Aorta (tissue), 5 donors: Measurements from ENCODE around the gene SACS. TPM values are rescaled to one million over a fixed set of nuclear protein-coding genes. Genes with fewer than 3 reads are reported as not detected.
A peak's percentile ranks its signal among the peaks of the same experiment; 100 is the strongest.

ENCODE experiments used
- ATAC-seq: fragments of 200-7000 bp; cut with Tn5 transposase; one replicate; pipeline ENCODE4 v1.9.1; 2022; ENCODE audit warnings: moderate library complexity; ENCODE audit not compliant: low FRiP score
- DNase-seq, 2 donors: peaks; one replicate each; pipeline ENCODE4 v3.0.0-alpha.2; 2020
- H3K27ac ChIP-seq, 2 donors: one replicate each; pipeline ENCODE4 v1.5.1; 2013; ENCODE audit warnings: low read length in 2 of 2, mild to moderate bottlenecking in 2 of 2, moderate library complexity in 2 of 2, control low read depth in 1 of 2, inconsistent platforms in 1 of 2, low read depth in 1 of 2
- H3K27me3 ChIP-seq, 2 donors: one replicate each; pipeline ENCODE4 v1.6.1; 2013; ENCODE audit warnings: control low read depth in 1 of 2, low read length in 1 of 2, mild to moderate bottlenecking in 1 of 2, moderate library complexity in 1 of 2; ENCODE audit not compliant: insufficient read depth in 2 of 2, control insufficient read depth in 1 of 2
- H3K36me3 ChIP-seq, 2 donors: one replicate each; pipeline ENCODE4 v1.6.1; 2013; ENCODE audit warnings: control low read depth in 1 of 2, low read length in 1 of 2, mild to moderate bottlenecking in 1 of 2; ENCODE audit not compliant: insufficient read depth in 2 of 2, control insufficient read depth in 1 of 2
- H3K4me1 ChIP-seq, 2 donors: one replicate each; pipeline ENCODE4 v1.6.1; 2013; ENCODE audit warnings: low read length in 2 of 2, control low read depth in 1 of 2, mild to moderate bottlenecking in 1 of 2, moderate library complexity in 1 of 2; ENCODE audit not compliant: insufficient read depth in 2 of 2, control insufficient read depth in 1 of 2
- H3K4me3 ChIP-seq, 2 donors: one replicate each; pipeline ENCODE4 v1.5.1; 2013; ENCODE audit warnings: low read length in 2 of 2, control low read depth in 1 of 2, mild to moderate bottlenecking in 1 of 2
- H3K9me3 ChIP-seq: one replicate; pipeline ENCODE4 v1.6.1; 2013; ENCODE audit warnings: mild to moderate bottlenecking, low read length; ENCODE audit not compliant: control insufficient read depth
- WGBS, 2 donors: extraction: QIAGEN DNeasy Blood & Tissue Kit; methylation state at CpG; one replicate each; pipeline ENCODE4 v1.1.7; 2013; 5-methylcytosine and 5-hydroxymethylcytosine counted together
- intact Hi-C, 2 donors: fragments of 100-400 bp; cut with DNase I; formaldehyde crosslinking; loops; one replicate each; pipeline versions ENCODE4 v1.14.2 to v1.15.0; 2022
- polyA plus RNA-seq, 2 donors: library from polyadenylated mRNA; stranded (reverse); fragments of 200-250 nt; gene quantifications; one replicate each; pipeline ENCODE4 v1.2.3, GENCODE V29; 2013
- total RNA-seq, 2 donors: library from RNA; stranded (reverse); fragmentation: NEBNext Ultra II Directional; extraction: Animal tissue kit (Norgen Biotek cat#: 25700); gene quantifications; one replicate each; pipeline ENCODE4 v1.2.1, GENCODE V29; 2021
- donor health status: healthy with polysubstance abuse.
- donor health status: Bipolar disorder and iron deficiency.
- donor health status: DM: no; HTN: no; CAD: no.
- donor health status: DM: no; HTN: no; CAD: no.
- donor health status: DM: yes; HTN: yes; CAD: no.

The SACS gene
- total and polyA plus RNA-seq, 4 donors = 3.0 to 79.0 (median 26.2) TPM

- H3K4me1 ChIP-seq = no peaks in the 10 kb centered on the region
- peaks cover 10 to 14% of the 10 kb centered on the region in 2 donors for H3K36me3 ChIP-seq
- no peak for ATAC-seq
- no peak overlapping the region for H3K4me3 ChIP-seq
- no peaks in the 10 kb centered on the region for H3K9me3 ChIP-seq
- H3K27ac ChIP-seq = no peak overlapping the region
- no peaks in the 10 kb centered on the region for H3K27me3 ChIP-seq
- intact Hi-C loops = no loop called here
- no peak for DNase-seq
- 89 to 93% methylated on average over 3 of the region's 3 CpGs for WGBS, 2 donors
Observed at GRCh38 chr13:23365652-23366051, 67.8 kb downstream of the SACS start.

GRCh38 chr13:23359882-23360281 lies 73.6 kb downstream of the SACS start:
- H3K4me1 ChIP-seq = no peaks in the 10 kb centered on the region
- ATAC-seq = no peak

GRCh38 chr13:23357349-23357748 lies 76.2 kb downstream of the SACS start:
- intact Hi-C loops = no loop called here
- H3K27ac ChIP-seq = no peak overlapping the region
- H3K9me3 ChIP-seq = no peaks in the 10 kb centered on the region
- no peak overlapping the region for H3K4me3 ChIP-seq
- no peaks in the 10 kb centered on the region for H3K27me3 ChIP-seq
- 0 to 12% methylated on average over 1 of the region's 1 CpG for WGBS, 2 donors
- no peak for ATAC-seq
- no peak for DNase-seq
- H3K4me1 ChIP-seq = no peaks in the 10 kb centered on the region
- H3K36me3 ChIP-seq = peaks cover 4 to 8% of the 10 kb centered on the region in 2 donors

More at GRCh38 chr13:23359882-23360281, 73.6 kb downstream of the SACS start:
- Histone ChIP-seq H3K4me3 (no peak overlapping the region), H3K27ac (no peak overlapping the region), H3K9me3 (no peaks in the 10 kb centered on the region), H3K27me3 (no peaks in the 10 kb centered on the region), H3K36me3 (peaks cover 4 to 7% of the 10 kb centered on the region in 2 donors)
- intact Hi-C loops = no loop called here
- 73 to 88% methylated on average over 1 of the region's 1 CpG for WGBS, 2 donors
- DNase-seq = no peak

GRCh38 chr13:23356368-23356767 lies 77.1 kb downstream of the SACS start:
- Histone ChIP-seq H3K9me3 (no peaks in the 10 kb centered on the region), H3K4me1 (no peaks in the 10 kb centered on the region), H3K36me3 (peaks cover 4 to 8% of the 10 kb centered on the region in 2 donors), H3K27ac (no peak overlapping the region), H3K4me3 (no peak overlapping the region), H3K27me3 (no peaks in the 10 kb centered on the region)
- DNase-seq (no peak), ATAC-seq (no peak)
- 86 to 91% methylated on average over 2 of the region's 2 CpGs for WGBS, 2 donors
- intact Hi-C loops = no loop called here

- intact Hi-C loops = no loop called here
- Histone ChIP-seq H3K4me3 (no peak overlapping the region), H3K36me3 (peaks cover 4 to 9% of the 10 kb centered on the region in 2 donors), H3K27me3 (no peaks in the 10 kb centered on the region), H3K27ac (no peak overlapping the region), H3K9me3 (no peaks in the 10 kb centered on the region), H3K4me1 (peaks cover 0 to 6% of the 10 kb centered on the region in 2 donors)
- 93 to 97% methylated on average over 5 of the region's 5 CpGs for WGBS, 2 donors
- no peak for DNase-seq
- no peak for ATAC-seq
Observed at GRCh38 chr13:23354520-23354919, 79.0 kb downstream of the SACS start.

- Histone ChIP-seq H3K27me3 (no peaks in the 10 kb centered on the region), H3K4me3 (no peak overlapping the region), H3K9me3 (no peaks in the 10 kb centered on the region), H3K4me1 (peaks cover 6 to 13% of the 10 kb centered on the region in 2 donors), H3K36me3 (peaks cover 7 to 9% of the 10 kb centered on the region in 2 donors), H3K27ac (no peak overlapping the region)
- no peak for DNase-seq
- ATAC-seq = no peak
- 54 to 61% methylated on average over 4 of the region's 4 CpGs for WGBS, 2 donors
- intact Hi-C loops = no loop called here
Observed at GRCh38 chr13:23352161-23352560, 81.3 kb downstream of the SACS start.

- peak overlapping the region in 1 of 2 donors; percentile 17 for H3K27ac ChIP-seq
- WGBS, 2 donors = 65 to 70% methylated on average over 3 of the region's 3 CpGs
- ATAC-seq (no peak), DNase-seq (no peak)
- H3K4me3 ChIP-seq = no peak overlapping the region
- no peaks in the 10 kb centered on the region for H3K9me3 ChIP-seq
- H3K27me3 ChIP-seq = no peaks in the 10 kb centered on the region
- H3K4me1 ChIP-seq = peaks cover 6 to 13% of the 10 kb centered on the region in 2 donors
- H3K36me3 ChIP-seq = peaks cover 5 to 11% of the 10 kb centered on the region in 2 donors
- intact Hi-C loops = no loop called here
Observed at GRCh38 chr13:23350009-23350408, 83.5 kb downstream of the SACS start.

- Histone ChIP-seq H3K4me3 (no peak overlapping the region), H3K36me3 (peaks cover 2 to 12% of the 10 kb centered on the region in 2 donors), H3K27me3 (no peaks in the 10 kb centered on the region), H3K9me3 (no peaks in the 10 kb centered on the region), H3K4me1 (peaks cover 6 to 13% of the 10 kb centered on the region in 2 donors), H3K27ac (no peak overlapping the region)
- ATAC-seq = peak; percentile 75
- 96 to 97% methylated on average over 4 of the region's 4 CpGs for WGBS, 2 donors
- no peak for DNase-seq
- intact Hi-C loops = no loop called here
Observed at GRCh38 chr13:23349161-23349897, 84.2 kb downstream of the SACS start.
